IPS-20b (cell line): ENCODE measurements around the gene NPLOC4.
"Not testable (repeated sequence)": the region's sequence is repeated elsewhere in the genome, so short reads cannot be mapped to it uniquely, and the experiment has no call there.

Experiments
- H3K27ac ChIP-seq: one replicate; pipeline ENCODE4 v1.5.1; 2013; ENCODE audit warnings: low read length
- H3K27me3 ChIP-seq: 2 replicates; pipeline ENCODE4 v1.6.1; 2013; ENCODE audit warnings: mild to moderate bottlenecking, low read length, inconsistent platforms; ENCODE audit not compliant: insufficient read depth
- H3K36me3 ChIP-seq: 2 replicates; pipeline ENCODE4 v1.6.1; 2013; ENCODE audit warnings: low read depth, mild to moderate bottlenecking, inconsistent platforms, low read length, moderate library complexity; ENCODE audit not compliant: insufficient read depth
- H3K4me1 ChIP-seq: 2 replicates; pipeline ENCODE4 v1.6.1; 2013; ENCODE audit warnings: mild to moderate bottlenecking, control low read depth, inconsistent platforms, low read length, moderate library complexity; ENCODE audit not compliant: insufficient read depth
- H3K4me3 ChIP-seq: 2 replicates; pipeline ENCODE4 v1.5.1; 2013; ENCODE audit warnings: mild to moderate bottlenecking, low read length, inconsistent platforms
- H3K9ac ChIP-seq: 2 replicates; pipeline ENCODE4 v1.6.1; 2013; ENCODE audit warnings: low read depth, mild to moderate bottlenecking, inconsistent platforms, low read length, moderate library complexity
- H3K9me3 ChIP-seq: 2 replicates; pipeline ENCODE4 v1.6.1; 2013; ENCODE audit warnings: mild to moderate bottlenecking, low read depth, low read length, inconsistent platforms; ENCODE audit not compliant: insufficient read depth

NPLOC4 gene

DNA sequence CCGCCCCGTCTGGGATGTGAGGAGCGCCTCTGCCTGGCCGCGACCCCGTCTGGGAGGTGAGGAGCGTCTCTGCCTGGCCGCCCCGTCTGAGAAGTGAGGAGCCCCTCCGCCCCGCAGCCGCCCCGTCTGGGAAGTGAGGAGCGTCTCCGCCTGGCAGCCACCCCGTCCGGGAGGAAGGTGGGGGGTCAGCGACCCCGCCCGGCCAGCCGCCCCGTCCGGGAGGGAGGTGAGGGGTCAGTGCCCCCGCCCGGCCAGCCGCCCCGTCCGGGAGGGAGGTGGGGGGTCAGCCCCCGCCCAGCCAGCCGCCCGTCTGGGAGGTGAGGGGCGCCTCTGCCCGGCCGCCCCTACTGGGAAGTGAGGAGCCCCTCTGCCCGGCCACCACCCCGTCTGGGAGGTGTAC lies 18.6 kb downstream of the NPLOC4 start:
- H3K9ac ChIP-seq, H3K27ac ChIP-seq, H3K27me3 ChIP-seq, H3K4me3 ChIP-seq, H3K9me3 ChIP-seq, H3K4me1 ChIP-seq: not testable (repeated sequence)
- peaks cover 74% of the 10 kb centered on the region for H3K36me3 ChIP-seq

GRCh38 chr17:81616877-81617276 lies 20.0 kb downstream of the NPLOC4 start:
- Histone ChIP-seq H3K9ac (no peak overlapping the region), H3K4me1 (no peaks in the 10 kb centered on the region), H3K9me3 (no peaks in the 10 kb centered on the region), H3K4me3 (no peak overlapping the region), H3K27ac (no peak overlapping the region), H3K27me3 (no peaks in the 10 kb centered on the region), H3K36me3 (peaks cover 75% of the 10 kb centered on the region)

GRCh38 chr17:81615401-81615930 lies 21.4 kb downstream of the NPLOC4 start:
- Histone ChIP-seq H3K9me3 (no peaks in the 10 kb centered on the region), H3K27ac (no peak overlapping the region), H3K9ac (no peak overlapping the region), H3K4me1 (no peaks in the 10 kb centered on the region), H3K4me3 (no peak overlapping the region), H3K36me3 (peaks cover 63% of the 10 kb centered on the region), H3K27me3 (no peaks in the 10 kb centered on the region)

DNA sequence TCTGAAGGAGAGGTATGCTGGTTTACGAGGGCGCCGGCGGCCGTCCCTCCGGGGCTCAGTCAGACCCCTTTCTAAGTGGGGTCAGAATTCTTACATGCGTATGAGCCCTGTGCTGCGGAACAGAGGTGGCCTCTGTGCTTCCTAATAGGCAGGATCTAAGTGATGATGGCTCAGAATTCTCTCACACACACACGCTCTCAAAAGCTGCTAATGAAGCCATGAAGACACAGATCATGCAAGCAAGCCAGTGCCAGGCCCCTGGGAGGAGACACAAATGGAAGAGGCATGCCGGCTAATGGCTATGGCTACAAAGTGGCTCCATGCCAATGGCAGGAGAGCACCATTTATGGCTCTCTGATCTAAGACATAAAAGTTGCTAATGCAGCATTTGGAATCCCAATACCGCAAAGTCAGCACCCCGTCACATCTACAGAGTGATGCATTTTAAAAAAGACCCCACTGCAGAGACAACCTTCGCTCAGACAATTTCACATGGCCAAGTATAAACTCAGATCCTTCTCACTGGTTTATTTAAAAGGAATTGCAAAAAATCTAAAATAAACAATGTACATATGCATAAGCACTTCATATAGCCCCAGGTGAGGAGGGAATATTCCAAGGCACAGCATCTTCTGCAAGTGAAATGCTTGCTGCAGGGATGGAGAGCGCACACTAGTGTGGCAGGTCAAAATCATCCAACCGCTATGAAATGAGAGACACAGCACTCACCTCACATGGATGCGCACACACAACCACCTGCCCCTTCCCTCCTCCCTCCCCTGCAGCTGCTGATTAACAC lies 24.5 kb downstream of the NPLOC4 start:
- Histone ChIP-seq H3K36me3 (peaks cover 79% of the 10 kb centered on the region), H3K9me3 (no peaks in the 10 kb centered on the region), H3K4me1 (no peaks in the 10 kb centered on the region), H3K27ac (no peak overlapping the region), H3K4me3 (no peak overlapping the region), H3K9ac (no peak overlapping the region), H3K27me3 (no peaks in the 10 kb centered on the region)

DNA sequence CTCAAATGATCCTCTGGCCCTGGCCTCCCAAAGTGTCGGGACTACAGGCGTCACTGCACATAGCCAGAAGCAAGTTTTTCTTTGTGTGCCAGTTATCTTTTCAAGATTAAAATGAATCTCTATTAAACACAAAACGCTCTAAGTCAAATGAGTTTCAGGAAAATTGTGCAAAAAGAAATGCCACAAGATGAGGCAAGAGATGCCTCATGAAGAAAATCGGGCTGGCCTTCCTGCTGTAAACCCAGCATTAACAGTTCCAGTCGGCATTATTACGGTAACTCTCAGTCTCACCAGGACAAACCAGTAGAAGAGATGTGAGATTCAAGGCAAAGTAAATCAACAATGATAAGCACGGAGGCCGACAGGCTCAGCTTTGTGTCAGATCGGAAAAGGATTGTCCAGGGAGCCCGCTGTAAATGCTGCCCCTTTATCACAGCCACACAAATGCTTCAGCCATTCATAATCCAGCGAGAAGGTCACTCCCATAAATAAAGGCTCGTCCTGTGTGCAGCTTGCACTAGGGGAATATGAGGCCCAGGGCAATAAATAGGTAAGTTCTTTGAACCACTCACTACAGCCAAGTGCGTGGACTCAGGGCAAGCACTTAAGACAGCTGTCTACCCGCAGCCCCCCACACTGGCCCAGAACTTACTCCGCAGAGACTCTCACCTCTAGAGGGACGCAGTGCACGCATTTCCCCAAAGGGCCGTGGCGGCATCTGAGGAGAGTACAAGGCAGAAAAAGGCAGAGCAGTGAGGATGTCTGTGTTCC lies 27.2 kb downstream of the NPLOC4 start:
- no peaks in the 10 kb centered on the region for H3K9me3 ChIP-seq
- peaks cover 81% of the 10 kb centered on the region for H3K36me3 ChIP-seq
- no peaks in the 10 kb centered on the region for H3K27me3 ChIP-seq
- H3K9ac ChIP-seq, result no peak overlapping the region
- no peak overlapping the region for H3K27ac ChIP-seq
- no peak overlapping the region for H3K4me3 ChIP-seq
- H3K4me1 ChIP-seq, result no peaks in the 10 kb centered on the region

DNA sequence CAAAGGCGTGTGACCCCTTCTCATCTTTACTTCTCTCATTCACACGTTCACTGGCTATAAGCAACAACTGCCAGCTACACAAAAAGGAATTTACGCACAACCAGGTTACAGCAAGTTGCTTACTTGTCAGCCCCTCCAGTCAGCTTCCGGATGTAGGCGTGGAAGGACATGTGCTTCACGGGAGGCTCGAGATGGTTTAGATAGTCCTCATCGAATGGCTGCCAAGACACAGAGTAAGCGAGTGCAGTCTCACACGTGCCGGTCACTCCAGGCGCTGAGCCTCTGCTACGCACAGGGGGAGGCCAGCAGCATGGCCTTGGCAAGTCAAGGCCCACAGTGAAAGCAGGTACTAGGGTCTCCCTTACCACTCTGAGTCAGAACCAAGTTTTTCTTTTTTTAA lies 28.3 kb downstream of the NPLOC4 start:
- no peak overlapping the region for H3K9ac ChIP-seq
- H3K9me3 ChIP-seq, result no peaks in the 10 kb centered on the region
- H3K27ac ChIP-seq, result no peak overlapping the region
- no peak overlapping the region for H3K4me3 ChIP-seq
- H3K27me3 ChIP-seq, result no peaks in the 10 kb centered on the region
- peaks cover 83% of the 10 kb centered on the region for H3K36me3 ChIP-seq
- H3K4me1 ChIP-seq, result no peaks in the 10 kb centered on the region

DNA sequence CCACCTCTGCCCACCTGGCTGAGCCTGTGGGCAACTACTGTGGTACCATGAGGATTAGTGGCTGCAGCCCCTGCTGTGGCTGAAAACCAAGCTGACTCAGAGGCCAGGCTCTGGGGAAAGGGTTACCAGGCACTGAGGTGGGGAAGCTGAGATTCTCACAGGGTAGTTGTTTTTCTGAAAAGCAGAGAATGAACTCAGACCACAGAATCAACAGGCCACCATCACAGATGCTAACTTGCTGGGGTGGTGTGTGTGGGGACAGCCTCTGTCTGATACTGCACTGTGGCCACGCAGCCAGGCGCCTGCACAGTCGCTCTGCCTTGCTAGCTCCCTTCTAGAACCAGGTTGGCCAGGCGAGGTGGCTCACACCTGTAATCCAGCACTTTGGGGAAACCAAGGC lies 28.8 kb downstream of the NPLOC4 start:
- no peak overlapping the region for H3K9ac ChIP-seq
- H3K27me3 ChIP-seq, result no peaks in the 10 kb centered on the region
- H3K27ac ChIP-seq, result no peak overlapping the region
- H3K9me3 ChIP-seq, result no peaks in the 10 kb centered on the region
- H3K4me3 ChIP-seq, result no peak overlapping the region
- H3K36me3 ChIP-seq, result peaks cover 83% of the 10 kb centered on the region
- H3K4me1 ChIP-seq, result no peaks in the 10 kb centered on the region

- peaks cover 82% of the 10 kb centered on the region for H3K36me3 ChIP-seq
- H3K9ac ChIP-seq, result no peak overlapping the region
- H3K27ac ChIP-seq, result no peak overlapping the region
- H3K4me1 ChIP-seq, result no peaks in the 10 kb centered on the region
- no peaks in the 10 kb centered on the region for H3K9me3 ChIP-seq
- no peaks in the 10 kb centered on the region for H3K27me3 ChIP-seq
- H3K4me3 ChIP-seq, result no peak overlapping the region
Measured at GRCh38 chr17:81607431-81607830, 29.5 kb downstream of the NPLOC4 start.

DNA sequence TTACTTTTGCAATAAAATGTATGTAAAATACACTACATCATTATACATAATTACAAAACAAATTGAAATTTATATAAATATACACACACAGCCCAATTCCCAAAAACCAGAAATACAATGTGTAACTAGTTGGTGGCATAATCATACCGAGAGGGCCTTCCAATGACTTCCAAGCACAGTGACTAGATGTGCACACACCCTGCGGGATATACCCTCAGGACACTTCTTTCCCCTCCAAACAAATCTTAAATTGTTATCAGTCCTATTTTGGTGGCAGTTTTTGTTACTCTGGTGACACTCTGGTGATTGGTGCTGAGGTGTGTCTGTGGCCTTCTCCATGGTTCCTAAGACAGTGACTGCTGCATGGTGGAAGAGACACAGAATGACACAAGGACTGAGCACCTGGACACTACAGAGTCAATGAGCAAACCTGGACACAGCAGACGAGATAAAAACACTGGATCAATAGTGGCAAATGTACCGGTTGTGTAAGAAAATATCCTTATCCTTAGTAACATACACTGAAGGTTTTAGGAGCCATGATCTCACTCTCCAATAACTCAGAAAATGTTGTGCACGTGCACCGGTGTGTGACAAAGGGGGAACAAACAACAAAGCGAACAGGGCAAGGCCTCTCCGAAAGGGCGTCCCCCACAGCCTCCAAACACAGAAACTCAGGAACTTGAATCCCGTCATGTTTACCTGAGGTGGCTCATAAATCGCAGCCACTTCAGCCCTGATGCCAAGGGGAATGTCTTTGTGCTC lies 32.9 kb downstream of the NPLOC4 start:
- peaks cover 82% of the 10 kb centered on the region for H3K36me3 ChIP-seq
- no peaks in the 10 kb centered on the region for H3K27me3 ChIP-seq
- no peak overlapping the region for H3K4me3 ChIP-seq
- no peaks in the 10 kb centered on the region for H3K9me3 ChIP-seq
- no peak overlapping the region for H3K27ac ChIP-seq
- no peak overlapping the region for H3K9ac ChIP-seq
- no peaks in the 10 kb centered on the region for H3K4me1 ChIP-seq

DNA sequence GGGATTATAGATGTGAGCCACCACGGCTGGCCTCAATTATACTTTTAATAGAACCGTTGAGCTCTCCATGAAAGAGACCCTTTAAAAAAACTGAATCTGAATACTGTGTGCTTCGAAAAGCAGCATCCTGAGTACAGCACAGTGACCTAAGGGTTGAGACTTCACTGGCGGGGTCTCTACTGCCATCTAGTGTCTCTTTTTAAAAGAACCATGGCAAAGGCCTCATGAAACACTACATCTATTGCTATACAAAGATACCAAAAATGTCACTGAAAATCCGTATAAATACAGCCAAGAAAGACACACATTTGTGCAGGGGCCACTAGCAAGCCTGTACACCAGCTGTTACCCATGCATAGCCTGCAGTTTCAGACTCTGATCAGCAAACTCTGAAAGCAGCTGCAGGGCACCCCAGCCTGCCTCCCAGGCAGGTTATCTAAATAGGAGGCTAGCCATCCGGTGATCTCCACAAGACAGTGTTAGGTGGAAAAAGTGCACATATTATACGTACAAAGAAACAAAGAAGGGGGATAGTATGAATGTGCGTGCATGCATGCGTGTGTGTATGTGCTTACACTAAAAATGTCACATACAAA lies 35.3 kb downstream of the NPLOC4 start:
- no peak overlapping the region for H3K4me3 ChIP-seq
- no peak overlapping the region for H3K9ac ChIP-seq
- no peaks in the 10 kb centered on the region for H3K9me3 ChIP-seq
- H3K27ac ChIP-seq, result no peak overlapping the region
- H3K27me3 ChIP-seq, result no peaks in the 10 kb centered on the region
- peaks cover 75% of the 10 kb centered on the region for H3K36me3 ChIP-seq
- H3K4me1 ChIP-seq, result no peaks in the 10 kb centered on the region

DNA sequence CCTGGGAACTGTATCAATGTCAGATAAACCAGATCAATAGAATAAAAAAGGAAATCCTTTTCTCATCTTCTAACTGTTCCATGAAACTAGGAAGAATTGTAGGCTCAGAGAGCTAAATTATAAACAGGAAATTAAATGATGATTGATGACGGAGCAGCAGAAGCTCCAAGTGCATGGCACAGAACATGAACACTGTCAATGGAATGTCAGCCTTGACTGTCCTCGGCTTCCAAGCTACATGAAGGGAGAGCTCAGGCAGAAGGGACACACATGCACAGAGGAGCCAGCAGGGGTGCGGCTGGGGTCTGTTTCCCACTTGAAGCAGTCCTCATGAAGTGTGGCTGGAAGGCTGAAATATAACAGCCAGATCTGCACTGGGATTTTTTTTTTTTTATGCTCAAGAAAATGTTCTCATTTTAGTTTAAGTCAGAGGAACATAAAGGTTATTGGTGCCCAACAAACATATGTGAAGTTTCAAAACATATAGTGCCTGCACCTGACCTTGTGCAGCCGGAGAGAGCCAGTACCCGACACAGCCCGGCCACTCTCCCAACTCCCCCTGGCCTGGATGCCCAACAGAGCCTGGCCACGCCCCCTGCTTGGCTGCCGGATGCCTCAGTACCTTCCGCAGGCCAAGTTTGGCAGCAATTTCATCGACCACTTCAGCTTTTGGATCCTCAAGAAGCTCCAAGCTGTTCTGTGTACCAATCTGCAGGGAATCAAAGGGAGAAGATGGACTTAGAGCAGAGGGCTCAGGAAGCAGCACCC lies 37.0 kb downstream of the NPLOC4 start:
- Histone ChIP-seq H3K36me3 (peaks cover 78% of the 10 kb centered on the region), H3K9me3 (no peaks in the 10 kb centered on the region), H3K27me3 (no peaks in the 10 kb centered on the region), H3K4me1 (no peaks in the 10 kb centered on the region), H3K4me3 (no peak overlapping the region), H3K27ac (no peak overlapping the region), H3K9ac (no peak overlapping the region)
